GM21619 (cell line): Measurements from ENCODE around the gene DNAJA1.
"Not testable (repeated sequence)": the region's sequence is repeated elsewhere in the genome, so short reads cannot be mapped to it uniquely, and the experiment has no call there.

Experiments used
- ATAC-seq: cut with Tn5 transposase; IDR thresholded peaks from one replicate; pipeline ENCODE4 v1.9.1; 2021; ENCODE audit not compliant: unreplicated experiment

The DNAJA1 gene

GRCh38 chr9:33080534-33080933, 55.5 kb downstream of the DNAJA1 start:
- no peak for ATAC-seq

GRCh38 chr9:33081128-33081851, 56.2 kb downstream of the DNAJA1 start:
- peak; percentile 29 for ATAC-seq

DNA sequence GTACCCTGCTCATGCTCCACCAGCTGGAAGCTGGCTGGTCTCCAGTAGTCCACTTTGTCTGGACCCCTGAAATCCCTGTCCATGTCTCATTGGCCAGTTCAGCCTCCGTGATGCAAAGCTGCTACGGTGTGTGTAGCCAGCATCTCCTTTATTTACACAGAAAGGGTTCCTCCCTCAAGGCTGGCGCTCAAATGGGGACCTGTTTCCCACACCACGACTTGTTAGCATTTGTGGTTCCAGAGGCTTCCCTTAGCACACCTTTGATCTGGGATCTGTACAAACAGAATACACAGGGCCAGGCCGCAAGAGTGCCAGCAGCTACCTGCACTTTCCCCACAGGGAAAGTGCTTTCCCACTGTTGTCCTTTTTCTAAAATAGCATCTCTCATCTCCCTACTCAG, 57.1 kb downstream of the DNAJA1 start:
- ATAC-seq: no peak

DNA sequence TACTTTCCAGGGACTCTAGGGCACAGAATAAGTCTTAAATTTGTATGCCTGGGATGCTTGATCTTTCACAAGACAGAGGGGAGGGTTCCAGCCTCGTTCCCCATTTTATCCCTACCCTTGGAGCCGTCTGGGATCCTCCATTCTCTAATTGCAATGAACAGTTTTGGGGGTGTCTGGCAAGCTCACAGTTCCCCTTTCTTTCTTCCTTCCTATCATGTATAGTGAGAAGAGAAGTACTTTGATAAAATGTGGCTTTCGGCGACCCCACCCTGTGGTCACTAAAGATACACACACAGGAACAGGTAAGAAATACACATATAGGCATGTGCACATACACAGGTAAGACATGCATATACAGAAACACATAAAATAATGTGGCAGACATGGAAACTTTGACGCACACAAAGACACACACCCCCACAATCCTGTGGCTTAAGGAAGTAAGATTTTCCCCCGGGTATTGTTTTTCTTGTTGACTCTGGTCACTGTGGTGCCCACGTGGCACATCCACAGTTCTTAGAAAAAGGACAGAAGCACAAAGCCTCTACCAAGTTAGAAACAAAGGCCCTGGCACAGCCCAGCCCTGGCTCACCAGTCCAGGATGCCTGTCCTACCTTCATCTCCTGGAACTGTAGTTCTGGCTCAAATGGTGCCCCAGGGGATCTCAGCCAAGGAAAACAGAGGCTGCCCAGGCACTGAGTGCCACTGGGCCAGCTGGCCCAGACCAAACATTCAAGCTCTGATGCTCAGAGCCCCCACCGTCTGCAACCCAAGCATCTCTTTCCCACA, 57.7 kb downstream of the DNAJA1 start:
- no peak for ATAC-seq

DNA sequence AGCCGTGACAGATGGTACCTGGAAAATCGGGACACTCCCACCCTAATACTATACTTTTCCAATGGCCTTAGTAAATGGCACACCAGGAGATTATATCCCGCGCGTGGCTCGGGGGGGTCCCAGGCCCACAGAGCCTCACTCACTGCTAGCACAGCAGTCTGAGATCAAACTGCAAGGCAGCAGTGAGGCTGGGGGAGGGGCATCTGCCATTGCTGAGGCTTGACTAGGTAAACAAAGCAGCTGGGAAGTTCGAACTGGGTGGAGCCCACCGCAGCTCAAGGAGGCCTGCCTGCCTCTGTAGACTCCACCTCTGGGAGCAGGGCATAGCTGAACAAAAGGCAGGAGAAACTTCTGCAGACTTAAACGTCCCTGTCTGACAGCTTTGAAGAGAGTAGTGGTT, 60.6 kb downstream of the DNAJA1 start:
- not testable (repeated sequence) for ATAC-seq
